ENCODE results near the gene PTOV1. TPM values are rescaled to one million over a fixed set of nuclear protein-coding genes. Genes with fewer than 3 reads are reported as not detected.

PTOV1 gene
- total RNA-seq, 2 experiments from 2014 or later, result 78.8 to 94.3 TPM

DNA sequence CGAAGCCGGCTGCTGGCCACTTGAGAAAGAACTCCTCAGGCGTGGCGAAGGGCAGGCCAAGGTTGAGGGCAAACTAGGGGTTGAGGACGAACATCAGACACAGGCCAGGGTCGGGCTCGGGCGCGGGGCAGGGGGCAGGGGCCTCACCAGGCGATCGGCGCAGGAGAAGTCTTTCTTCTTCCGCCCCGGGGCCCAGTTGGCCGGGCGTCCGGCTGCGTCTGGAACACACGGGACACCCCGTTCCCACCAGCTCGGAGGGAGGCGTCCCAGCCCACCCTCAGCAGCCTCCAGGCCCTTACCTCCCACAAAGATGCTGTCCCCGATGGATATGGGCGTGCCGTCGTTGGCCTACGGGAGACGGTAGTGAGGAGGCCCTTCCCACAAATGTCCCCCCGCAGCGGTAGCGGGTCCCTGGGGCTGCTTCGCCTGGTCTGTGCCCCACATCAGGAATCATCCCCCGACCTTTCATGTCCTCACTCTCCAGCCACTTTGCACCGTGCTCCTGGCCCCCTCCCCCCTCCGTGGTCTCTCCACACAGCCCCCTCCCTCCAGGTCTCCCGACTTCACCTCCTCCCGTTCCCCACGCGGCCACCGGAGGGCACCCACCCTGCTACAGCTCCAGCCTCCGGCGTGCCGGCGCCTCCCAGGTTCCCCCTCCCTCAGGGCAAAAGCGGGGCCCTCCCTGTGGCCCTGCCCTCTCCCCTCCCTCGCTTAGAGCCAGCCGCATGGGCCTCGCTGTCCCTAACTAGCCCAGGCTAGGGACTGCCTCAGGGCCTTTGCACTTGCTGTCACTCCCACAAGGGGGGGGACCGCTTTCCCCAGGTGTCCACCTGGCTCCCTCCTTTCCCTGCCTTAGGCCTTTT is 11.7 kb downstream of the PTOV1 start:
- CTCF ChIA-PET, result interaction anchor here (1.1 to 1.3 kb wide), 3 partner anchors 49 to 184 kb away, joined by 3 read pairs; partner anchors contain the start of genes ATF5 and FUZ
- POLR2A ChIA-PET, result interaction anchor here (0.6 to 2.7 kb wide), 2 partner anchors 9 to 12 kb away, joined by 3 to 13 read pairs; partner anchors contain the start of gene PTOV1
- H3K27me3 Mint-ChIP-seq (ENCODE audit: low read depth), result no peaks in the 10 kb centered on the region
- H3K9me3 Mint-ChIP-seq (ENCODE audit: insufficient read depth), result no peaks in the 10 kb centered on the region
- no peak overlapping the region for H3K27ac Mint-ChIP-seq
- no peak overlapping the region for H3K4me3 Mint-ChIP-seq
- no peak for ATAC-seq
- peaks cover 51% of the 10 kb centered on the region for H3K36me3 Mint-ChIP-seq (ENCODE audit: low read depth)
- peaks cover 28% of the 10 kb centered on the region for H3K4me1 Mint-ChIP-seq (ENCODE audit: low read depth)
- DNase-seq, result no peak

DNA sequence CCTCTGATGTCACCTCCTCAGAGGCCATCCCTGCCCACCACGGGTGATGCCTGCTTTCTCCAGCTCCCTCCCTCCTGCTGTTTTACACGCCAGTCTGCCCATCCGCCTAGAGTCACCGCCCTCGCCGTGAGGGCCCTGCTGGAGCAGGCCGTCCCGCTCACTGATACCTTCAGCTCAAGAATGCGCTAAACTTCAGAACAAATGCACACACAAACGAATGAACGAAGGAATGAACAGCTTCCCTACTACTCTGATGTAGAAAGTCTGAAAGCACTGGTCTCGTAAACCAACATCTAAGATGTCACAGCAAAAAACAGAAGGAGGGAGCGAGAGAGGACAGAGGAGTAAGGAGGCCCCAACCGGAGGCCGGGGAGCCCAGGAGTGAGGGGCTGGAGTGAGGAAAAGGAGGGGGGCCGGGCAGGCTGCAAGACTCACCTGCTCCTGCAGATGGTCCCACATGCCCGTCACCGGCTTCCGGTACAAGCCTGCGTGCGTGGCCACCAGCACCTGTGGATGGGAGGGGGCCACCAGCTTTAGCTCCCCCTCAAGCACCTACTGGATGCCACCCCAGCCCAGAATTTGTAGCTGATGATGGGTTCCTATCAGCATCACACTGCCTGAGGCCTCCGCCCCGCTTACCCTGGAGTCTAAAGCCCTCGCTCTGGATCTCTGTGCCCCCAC is 12.4 kb downstream of the PTOV1 start:
- Mint-ChIP-seq H3K4me3 (no peak overlapping the region), H3K27me3 (ENCODE audit: low read depth) (no peaks in the 10 kb centered on the region), H3K9me3 (ENCODE audit: insufficient read depth) (no peaks in the 10 kb centered on the region), H3K4me1 (ENCODE audit: low read depth) (peaks cover 28% of the 10 kb centered on the region), H3K27ac (no peak overlapping the region), H3K36me3 (ENCODE audit: low read depth) (peaks cover 51% of the 10 kb centered on the region)
- DNase-seq (no peak), ATAC-seq (no peak)
- CTCF ChIA-PET, result interaction anchor here (1.0 to 1.3 kb wide), 4 partner anchors 50 to 185 kb away, joined by 3 read pairs; partner anchors contain the start of genes ATF5 and FUZ
- POLR2A ChIA-PET, result interaction anchor here (0.6 to 2.7 kb wide), 2 partner anchors 9 to 13 kb away, joined by 3 to 13 read pairs; partner anchors contain the start of gene PTOV1

- ChIA-PET CTCF (interaction anchor here (1.0 to 1.5 kb wide), 3 partner anchors 66 to 187 kb away, joined by 3 read pairs; partner anchors contain the start of gene PRMT1), POLR2A (interaction anchor here (1.1 to 2.7 kb wide), 2 partner anchors 10 to 13 kb away, joined by 3 to 13 read pairs; partner anchors contain the start of gene PTOV1)
- H3K4me3 Mint-ChIP-seq, result no peak overlapping the region
- peaks cover 28% of the 10 kb centered on the region for H3K4me1 Mint-ChIP-seq (ENCODE audit: low read depth)
- H3K27me3 Mint-ChIP-seq (ENCODE audit: low read depth), result no peaks in the 10 kb centered on the region
- ATAC-seq (no peak), DNase-seq (no peak)
- no peaks in the 10 kb centered on the region for H3K9me3 Mint-ChIP-seq (ENCODE audit: insufficient read depth)
- H3K36me3 Mint-ChIP-seq (ENCODE audit: low read depth), result peaks cover 49% of the 10 kb centered on the region
- no peak overlapping the region for H3K27ac Mint-ChIP-seq
Measured at GRCh38 chr19:49863935-49864320, 13.0 kb downstream of the PTOV1 start.

GRCh38 chr19:49864890-49865289 is 13.9 kb downstream of the PTOV1 start:
- ATAC-seq (no peak), DNase-seq (no peak)
- POLR2A ChIA-PET, result interaction anchor here (0.6 to 2.7 kb wide), 5 partner anchors 11 to 85 kb away, joined by 3 to 13 read pairs (median 3); partner anchors contain the start of gene PTOV1
- Mint-ChIP-seq H3K4me3 (no peak overlapping the region), H3K9me3 (ENCODE audit: insufficient read depth) (no peaks in the 10 kb centered on the region), H3K36me3 (ENCODE audit: low read depth) (peaks cover 46% of the 10 kb centered on the region), H3K4me1 (ENCODE audit: low read depth) (peaks cover 28% of the 10 kb centered on the region), H3K27me3 (ENCODE audit: low read depth) (no peaks in the 10 kb centered on the region), H3K27ac (no peak overlapping the region)
- CTCF ChIA-PET, result interaction anchor here (1.5 kb wide), 1 partner anchor 188 kb away, joined by 3 read pairs; the partner anchor contains the start of gene PRMT1

DNA sequence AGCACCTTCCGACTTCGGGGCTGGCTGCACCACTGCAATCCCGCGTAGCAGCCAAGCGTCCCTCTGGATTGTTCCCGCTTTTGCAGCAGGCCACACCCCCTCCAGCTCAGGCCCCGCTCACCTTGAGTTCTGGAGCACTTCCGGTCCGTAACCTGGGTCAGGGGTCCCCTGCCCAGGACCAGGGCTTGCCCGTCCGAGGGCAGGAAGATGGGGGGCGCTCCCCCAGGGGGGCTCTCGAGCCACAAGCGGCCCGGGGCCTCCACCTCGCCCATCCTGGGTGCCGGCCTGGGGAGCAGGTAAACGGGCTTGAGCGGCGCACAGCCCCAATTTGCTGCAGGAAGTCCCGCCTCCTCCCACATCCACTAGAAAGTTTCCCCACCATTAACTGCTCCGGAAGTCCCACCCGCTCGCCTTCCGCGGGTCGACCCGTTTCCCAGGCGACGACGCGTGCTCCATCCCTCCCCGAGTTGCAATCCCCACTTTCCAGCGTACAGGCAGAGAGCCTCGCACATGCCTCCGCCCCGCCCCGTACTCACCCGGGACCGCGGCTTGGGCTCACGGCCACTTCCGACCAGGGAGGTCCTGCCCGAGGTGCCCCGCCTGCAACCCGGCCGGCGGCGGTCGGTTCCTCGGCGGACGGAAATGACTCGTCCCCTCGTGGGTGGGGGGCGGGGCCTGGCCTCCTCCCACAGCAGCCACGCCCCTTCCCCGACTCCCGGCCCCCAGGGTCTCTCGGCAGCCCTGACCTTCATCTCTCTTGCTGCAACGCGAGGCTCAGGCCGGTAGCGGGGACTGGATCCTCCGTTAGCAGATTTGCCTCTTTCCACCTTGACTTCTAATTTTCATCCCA is 16.2 kb downstream of the PTOV1 start, which contains the start of gene PNKP:
PNKP (minus strand) TSS at position 644 of the 850 bp plus-strand sequence; CDS start at position 272, 372 bp downstream.
- no peaks in the 10 kb centered on the region for H3K27me3 Mint-ChIP-seq (ENCODE audit: low read depth)
- ATAC-seq (peak; percentile 49), DNase-seq (peak; percentile 92)
- H3K4me3 Mint-ChIP-seq, result no peak within 1 kb of the TSS
- no peaks in the 10 kb centered on the region for H3K9me3 Mint-ChIP-seq (ENCODE audit: insufficient read depth)
- H3K4me1 Mint-ChIP-seq (ENCODE audit: low read depth), result peaks cover 48% of the 10 kb centered on the region
- no peak within 1 kb of the TSS for H3K27ac Mint-ChIP-seq
- peaks cover 36% of the 10 kb centered on the region for H3K36me3 Mint-ChIP-seq (ENCODE audit: low read depth)
- CTCF ChIA-PET, result interaction anchor here (1.3 kb wide), 1 partner anchor 149 kb away, joined by 6 read pairs; no protein-coding TSS in a partner anchor
- POLR2A ChIA-PET, result interaction anchor here (0.6 to 2.7 kb wide), 6 partner anchors 8 to 19 kb away, joined by 3 to 12 read pairs (median 6); partner anchors contain the start of genes AKT1S1, PTOV1 and TBC1D17

DNA sequence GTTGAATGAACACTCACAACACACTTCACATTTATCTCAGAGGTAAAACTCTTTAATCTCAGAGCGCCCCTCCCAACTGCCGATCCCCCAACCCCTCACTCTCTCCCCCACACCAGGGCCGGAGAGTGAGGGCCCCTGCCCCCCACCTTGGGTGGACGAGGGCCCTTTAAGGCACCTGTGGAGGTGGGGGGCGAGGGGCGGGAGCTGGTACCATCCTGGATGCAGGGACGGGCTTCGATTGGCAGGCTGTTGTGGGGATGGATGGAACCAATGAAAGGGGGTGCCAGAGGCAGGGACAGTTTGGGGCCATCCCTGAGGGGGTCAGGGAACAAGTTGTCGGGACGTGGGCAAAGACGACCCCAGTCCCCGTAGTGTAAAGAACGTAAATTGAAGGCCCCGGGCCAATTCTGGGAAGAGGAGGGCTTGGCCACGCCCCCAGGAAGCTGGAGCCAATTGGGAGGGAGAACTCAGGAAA is 18.1 kb downstream of the PTOV1 start:
- ChIA-PET CTCF (interaction anchor here (0.7 to 1.3 kb wide), 8 partner anchors 10 to 279 kb away, joined by 3 to 6 read pairs (median 3); partner anchors contain the start of gene FUZ), POLR2A (interaction anchor here (0.6 to 2.7 kb wide), 10 partner anchors 8 to 908 kb away, joined by 3 to 12 read pairs (median 4); partner anchors contain the start of genes AKT1S1, ATF5, FUZ and NUP62)
- no peaks in the 10 kb centered on the region for H3K9me3 Mint-ChIP-seq (ENCODE audit: insufficient read depth)
- peaks cover 49% of the 10 kb centered on the region for H3K4me1 Mint-ChIP-seq (ENCODE audit: low read depth)
- ATAC-seq (peak; percentile 9), DNase-seq (no peak)
- H3K27ac Mint-ChIP-seq, result no peak overlapping the region
- H3K36me3 Mint-ChIP-seq (ENCODE audit: low read depth), result peaks cover 26% of the 10 kb centered on the region
- no peak overlapping the region for H3K4me3 Mint-ChIP-seq
- H3K27me3 Mint-ChIP-seq (ENCODE audit: low read depth), result no peaks in the 10 kb centered on the region

- Mint-ChIP-seq H3K27me3 (ENCODE audit: low read depth) (no peaks in the 10 kb centered on the region), H3K9me3 (ENCODE audit: insufficient read depth) (no peaks in the 10 kb centered on the region), H3K4me1 (ENCODE audit: low read depth) (peaks cover 46% of the 10 kb centered on the region), H3K4me3 (no peak overlapping the region), H3K27ac (no peak overlapping the region), H3K36me3 (ENCODE audit: low read depth) (peaks cover 19% of the 10 kb centered on the region)
- ATAC-seq, result peak; percentile 81
- ChIA-PET POLR2A (interaction anchor here (0.6 to 2.7 kb wide), 8 partner anchors 8 to 908 kb away, joined by 3 to 12 read pairs (median 4); partner anchors contain the start of genes ATF5, FUZ, NUP62 and PTOV1), CTCF (interaction anchor here (0.7 to 1.3 kb wide), 7 partner anchors 10 to 279 kb away, joined by 3 to 6 read pairs (median 3); partner anchors contain the start of gene FUZ)
- DNase-seq, result peak; percentile 96
Measured at GRCh38 chr19:49869484-49870308, 18.7 kb downstream of the PTOV1 start.

- no peak for DNase-seq
- Mint-ChIP-seq H3K27me3 (ENCODE audit: low read depth) (no peaks in the 10 kb centered on the region), H3K4me3 (no peak overlapping the region), H3K9me3 (ENCODE audit: insufficient read depth) (no peaks in the 10 kb centered on the region), H3K4me1 (ENCODE audit: low read depth) (peaks cover 47% of the 10 kb centered on the region), H3K36me3 (ENCODE audit: low read depth) (peaks cover 12% of the 10 kb centered on the region), H3K27ac (no peak overlapping the region)
- ATAC-seq, result no peak
- CTCF ChIA-PET, result no interaction called here
- POLR2A ChIA-PET, result interaction anchor here (0.5 to 1.3 kb wide), 2 partner anchors 22 to 59 kb away, joined by 3 to 4 read pairs; partner anchors contain the start of genes ATF5 and NUP62
Measured at GRCh38 chr19:49870309-49870901, 19.4 kb downstream of the PTOV1 start.

DNA sequence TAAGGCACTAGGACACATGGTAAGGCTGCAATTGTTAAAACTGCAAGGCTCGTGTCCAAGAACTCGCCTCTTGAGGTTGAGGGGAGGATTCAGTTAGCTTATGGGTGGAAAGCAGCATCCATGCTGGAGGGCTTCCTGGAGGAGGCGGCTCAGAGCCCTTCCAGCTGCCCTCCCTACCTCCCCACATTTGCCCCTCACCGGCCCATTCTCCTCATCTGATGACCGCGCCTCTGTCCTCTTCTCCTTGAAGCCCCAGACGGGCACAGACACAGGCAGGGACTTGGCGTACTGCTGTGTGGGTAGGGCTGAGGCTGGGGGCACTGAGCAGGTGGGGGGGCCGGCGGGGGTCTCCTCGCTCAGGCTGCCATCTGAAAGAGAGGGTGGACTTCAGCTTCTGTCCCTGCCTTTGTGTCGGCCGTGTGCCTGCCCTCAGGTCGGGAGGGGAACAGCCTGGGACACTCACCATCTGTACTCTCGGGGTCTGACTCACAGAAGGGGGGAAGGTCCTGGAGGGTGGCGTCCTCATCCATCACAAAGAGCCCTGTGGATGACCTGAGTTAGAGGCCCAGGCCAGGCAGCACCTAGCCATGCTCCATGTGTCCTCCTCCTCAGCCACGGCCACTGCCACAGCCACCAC is 20.5 kb downstream of the PTOV1 start:
- ATAC-seq (no peak), DNase-seq (no peak)
- ChIA-PET CTCF (no interaction called here), POLR2A (interaction anchor here (0.6 kb wide), 1 partner anchor 9 kb away, joined by 3 read pairs; no protein-coding TSS in a partner anchor)
- no peaks in the 10 kb centered on the region for H3K27me3 Mint-ChIP-seq (ENCODE audit: low read depth)
- peaks cover 40% of the 10 kb centered on the region for H3K4me1 Mint-ChIP-seq (ENCODE audit: low read depth)
- no peak overlapping the region for H3K27ac Mint-ChIP-seq
- H3K36me3 Mint-ChIP-seq (ENCODE audit: low read depth), result peaks cover 3% of the 10 kb centered on the region
- no peak overlapping the region for H3K4me3 Mint-ChIP-seq
- no peaks in the 10 kb centered on the region for H3K9me3 Mint-ChIP-seq (ENCODE audit: insufficient read depth)
